ENCODE data around the gene PCDHGA5.
"Not testable (repeated sequence)": the region's sequence is repeated elsewhere in the genome, so short reads cannot be mapped to it uniquely, and the experiment has no call there.

PCDHGA5 gene

DNA sequence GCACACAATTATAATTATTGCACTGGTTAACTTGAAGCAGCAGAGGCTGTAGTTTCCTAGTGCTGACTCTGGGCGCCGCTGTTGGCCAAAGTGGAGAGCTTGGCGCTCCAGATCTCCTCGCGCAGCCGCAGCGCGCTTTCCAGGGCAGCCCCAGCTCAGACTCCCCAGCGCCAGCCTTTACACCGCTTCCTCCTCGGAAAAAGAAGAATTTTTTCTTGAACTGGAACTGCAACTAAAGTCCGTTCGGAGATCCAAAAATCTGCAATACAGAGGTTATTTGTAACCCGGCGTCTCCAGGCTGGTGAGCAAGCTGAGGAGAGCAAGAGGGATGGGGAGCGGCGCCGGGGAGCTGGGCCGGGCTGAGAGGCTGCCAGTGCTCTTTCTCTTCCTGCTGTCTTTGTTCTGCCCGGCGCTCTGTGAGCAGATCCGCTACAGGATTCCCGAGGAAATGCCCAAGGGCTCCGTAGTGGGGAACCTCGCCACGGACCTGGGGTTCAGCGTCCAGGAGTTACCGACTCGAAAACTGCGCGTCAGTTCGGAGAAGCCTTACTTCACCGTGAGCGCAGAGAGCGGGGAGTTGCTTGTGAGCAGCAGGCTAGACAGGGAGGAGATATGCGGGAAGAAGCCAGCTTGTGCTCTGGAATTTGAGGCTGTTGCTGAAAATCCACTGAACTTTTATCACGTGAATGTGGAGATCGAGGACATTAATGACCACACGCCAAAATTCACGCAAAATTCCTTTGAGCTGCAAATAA, 23.8 kb downstream of the PCDHGA5 start, which contains the start of gene PCDHGB4:
Gene PCDHGB4 (plus strand): TSS at position 142 of the 755 bp plus-strand sequence. CDS start 187 bp downstream, at position 329.
- H3K4me1 Mint-ChIP-seq (ENCODE audit: low read depth); intact Hi-C loops (cut with micrococcal nuclease); H3K27ac Mint-ChIP-seq; H3K36me3 Mint-ChIP-seq (ENCODE audit: low read depth): not testable (repeated sequence)
- Mint-ChIP-seq H3K9me3 (peaks cover 53% of the 10 kb centered on the region), H3K27me3 (peaks cover 74% of the 10 kb centered on the region), H3K4me3 (peak within 1 kb of the TSS; percentile 63)

DNA sequence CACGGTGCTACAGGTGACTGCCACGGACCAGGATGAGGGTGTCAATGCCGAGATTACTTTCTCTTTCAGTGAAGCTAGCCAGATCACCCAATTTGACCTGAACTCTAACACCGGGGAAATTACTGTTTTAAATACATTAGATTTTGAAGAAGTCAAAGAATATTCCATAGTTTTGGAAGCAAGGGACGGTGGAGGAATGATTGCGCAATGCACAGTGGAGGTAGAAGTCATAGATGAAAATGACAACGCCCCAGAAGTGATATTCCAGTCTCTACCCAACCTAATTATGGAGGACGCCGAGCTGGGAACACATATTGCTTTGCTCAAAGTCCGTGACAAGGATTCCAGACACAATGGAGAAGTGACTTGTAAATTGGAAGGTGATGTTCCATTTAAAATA, 24.7 kb downstream of the PCDHGA5 start:
- Mint-ChIP-seq H3K27me3 (peaks cover 73% of the 10 kb centered on the region), H3K27ac (no peak overlapping the region), H3K4me3 (no peak overlapping the region), H3K36me3 (ENCODE audit: low read depth) (peaks cover 7% of the 10 kb centered on the region), H3K9me3 (peaks cover 53% of the 10 kb centered on the region), H3K4me1 (ENCODE audit: low read depth) (no peaks in the 10 kb centered on the region)
- intact Hi-C loops (cut with micrococcal nuclease) = no loop called here

DNA sequence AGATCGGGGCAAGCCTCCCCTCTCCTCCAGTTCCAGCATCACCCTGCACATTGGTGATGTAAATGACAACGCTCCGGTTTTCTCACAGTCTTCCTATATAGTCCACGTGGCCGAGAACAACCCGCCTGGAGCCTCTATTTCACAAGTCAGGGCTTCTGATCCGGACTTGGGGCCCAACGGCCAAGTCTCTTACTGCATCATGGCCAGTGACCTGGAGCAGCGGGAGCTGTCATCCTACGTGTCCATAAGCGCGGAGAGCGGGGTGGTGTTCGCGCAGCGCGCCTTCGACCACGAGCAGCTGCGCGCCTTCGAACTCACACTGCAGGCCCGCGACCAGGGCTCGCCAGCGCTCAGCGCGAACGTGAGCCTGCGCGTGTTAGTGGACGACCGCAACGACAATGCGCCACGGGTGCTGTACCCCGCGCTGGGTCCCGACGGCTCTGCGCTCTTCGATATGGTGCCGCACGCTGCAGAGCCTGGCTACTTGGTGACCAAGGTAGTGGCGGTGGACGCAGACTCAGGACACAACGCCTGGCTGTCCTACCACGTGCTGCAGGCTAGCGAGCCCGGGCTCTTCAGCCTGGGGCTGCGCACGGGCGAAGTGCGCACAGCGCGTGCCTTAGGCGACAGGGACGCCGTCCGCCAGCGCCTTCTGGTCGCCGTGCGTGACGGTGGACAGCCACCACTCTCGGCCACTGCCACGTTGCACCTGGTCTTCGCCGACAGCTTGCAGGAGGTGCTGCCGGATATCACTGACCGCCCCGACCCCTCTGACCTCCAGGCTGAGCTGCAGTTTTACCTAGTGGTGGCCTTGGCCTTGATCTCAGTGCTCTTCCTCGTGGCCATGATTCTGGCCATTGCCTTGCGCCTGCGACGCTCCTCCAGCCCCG, 25.4 kb downstream of the PCDHGA5 start:
- intact Hi-C loops (cut with micrococcal nuclease) = no loop called here
- H3K27ac Mint-ChIP-seq = no peak overlapping the region
- H3K4me3 Mint-ChIP-seq = no peak overlapping the region
- H3K36me3 Mint-ChIP-seq (ENCODE audit: low read depth) = peaks cover 7% of the 10 kb centered on the region
- no peaks in the 10 kb centered on the region for H3K4me1 Mint-ChIP-seq (ENCODE audit: low read depth)
- peaks cover 73% of the 10 kb centered on the region for H3K27me3 Mint-ChIP-seq
- peaks cover 57% of the 10 kb centered on the region for H3K9me3 Mint-ChIP-seq

DNA sequence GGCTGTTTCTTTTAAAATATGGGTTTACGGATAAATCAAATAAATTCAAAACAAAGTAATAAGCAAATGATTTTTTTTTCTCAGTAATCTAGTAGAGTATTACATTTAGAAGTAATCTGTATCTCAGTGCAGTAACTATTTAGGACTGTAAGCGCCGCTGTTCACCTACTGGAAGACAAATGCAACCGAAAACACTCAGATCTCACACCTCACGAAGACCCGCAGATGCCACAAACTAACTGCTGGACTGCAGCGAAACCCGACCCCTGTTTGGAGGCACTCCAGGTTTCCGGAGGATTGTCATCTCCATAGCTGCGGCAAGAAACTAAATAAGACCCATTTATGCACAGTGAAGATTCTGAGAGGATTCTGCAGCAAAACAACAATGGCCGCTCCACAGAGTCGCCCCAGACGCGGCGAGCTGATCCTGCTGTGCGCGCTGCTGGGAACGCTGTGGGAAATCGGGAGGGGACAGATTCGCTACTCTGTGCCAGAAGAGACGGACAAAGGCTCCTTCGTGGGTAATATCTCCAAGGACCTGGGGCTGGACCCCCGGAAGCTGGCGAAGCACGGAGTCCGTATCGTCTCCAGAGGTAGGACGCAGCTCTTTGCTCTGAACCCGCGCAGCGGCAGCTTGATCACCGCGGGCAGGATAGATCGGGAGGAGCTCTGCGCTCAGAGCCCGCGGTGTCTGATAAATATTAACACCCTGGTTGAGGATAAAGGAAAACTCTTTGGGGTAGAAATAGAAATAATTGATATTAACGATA, 28.7 kb downstream of the PCDHGA5 start, which contains the start of gene PCDHGA8:
Gene PCDHGA8 (plus strand): TSS at position 205 of the 770 bp plus-strand sequence. CDS start 181 bp downstream, at position 386.
- H3K27ac Mint-ChIP-seq = no peak within 1 kb of the TSS
- no peaks in the 10 kb centered on the region for H3K4me1 Mint-ChIP-seq (ENCODE audit: low read depth)
- H3K9me3 Mint-ChIP-seq = peaks cover 59% of the 10 kb centered on the region
- peaks cover 72% of the 10 kb centered on the region for H3K27me3 Mint-ChIP-seq
- H3K36me3 Mint-ChIP-seq (ENCODE audit: low read depth) = peaks cover 7% of the 10 kb centered on the region
- H3K4me3 Mint-ChIP-seq = no peak within 1 kb of the TSS
- intact Hi-C loops (cut with micrococcal nuclease) = no loop called here

DNA sequence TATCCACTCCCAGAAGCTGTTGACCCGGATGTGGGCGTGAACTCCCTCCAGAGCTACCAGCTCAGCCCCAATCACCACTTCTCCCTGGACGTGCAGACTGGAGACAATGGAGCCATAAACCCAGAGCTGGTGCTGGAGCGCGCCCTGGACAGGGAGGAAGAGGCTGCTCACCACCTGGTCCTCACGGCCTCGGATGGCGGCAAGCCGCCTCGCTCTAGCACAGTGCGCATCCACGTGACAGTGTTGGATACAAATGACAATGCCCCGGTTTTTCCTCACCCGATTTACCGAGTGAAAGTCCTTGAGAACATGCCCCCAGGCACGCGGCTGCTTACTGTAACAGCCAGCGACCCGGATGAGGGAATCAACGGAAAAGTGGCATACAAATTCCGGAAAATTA, 29.3 kb downstream of the PCDHGA5 start:
- peaks cover 57% of the 10 kb centered on the region for H3K9me3 Mint-ChIP-seq
- no peak overlapping the region for H3K4me3 Mint-ChIP-seq
- H3K36me3 Mint-ChIP-seq (ENCODE audit: low read depth) = peaks cover 7% of the 10 kb centered on the region
- H3K4me1 Mint-ChIP-seq (ENCODE audit: low read depth) = no peaks in the 10 kb centered on the region
- intact Hi-C loops (cut with micrococcal nuclease) = no loop called here
- no peak overlapping the region for H3K27ac Mint-ChIP-seq
- H3K27me3 Mint-ChIP-seq = peaks cover 72% of the 10 kb centered on the region

DNA sequence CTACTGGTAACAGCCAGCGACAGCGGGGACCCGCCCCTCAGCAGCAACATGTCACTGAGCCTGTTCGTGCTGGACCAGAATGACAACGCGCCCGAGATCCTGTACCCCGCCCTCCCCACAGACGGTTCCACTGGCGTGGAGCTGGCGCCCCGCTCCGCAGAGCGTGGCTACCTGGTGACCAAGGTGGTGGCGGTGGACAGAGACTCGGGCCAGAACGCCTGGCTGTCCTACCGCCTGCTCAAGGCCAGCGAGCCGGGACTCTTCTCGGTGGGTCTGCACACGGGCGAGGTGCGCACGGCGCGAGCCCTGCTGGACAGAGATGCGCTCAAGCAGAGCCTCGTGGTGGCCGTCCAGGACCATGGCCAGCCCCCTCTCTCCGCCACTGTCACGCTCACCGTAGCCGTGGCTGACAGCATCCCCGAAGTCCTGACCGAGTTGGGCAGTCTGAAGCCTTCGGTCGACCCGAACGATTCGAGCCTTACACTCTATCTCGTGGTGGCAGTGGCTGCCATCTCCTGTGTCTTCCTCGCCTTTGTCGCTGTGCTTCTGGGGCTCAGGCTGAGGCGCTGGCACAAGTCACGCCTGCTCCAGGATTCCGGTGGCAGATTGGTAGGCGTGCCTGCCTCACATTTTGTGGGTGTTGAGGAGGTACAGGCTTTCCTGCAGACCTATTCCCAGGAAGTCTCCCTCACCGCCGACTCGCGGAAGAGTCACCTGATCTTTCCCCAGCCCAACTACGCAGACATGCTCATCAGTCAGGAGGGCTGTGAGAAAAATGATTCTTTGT, 30.6 kb downstream of the PCDHGA5 start:
- H3K27ac Mint-ChIP-seq, H3K4me3 Mint-ChIP-seq: not testable (repeated sequence)

DNA sequence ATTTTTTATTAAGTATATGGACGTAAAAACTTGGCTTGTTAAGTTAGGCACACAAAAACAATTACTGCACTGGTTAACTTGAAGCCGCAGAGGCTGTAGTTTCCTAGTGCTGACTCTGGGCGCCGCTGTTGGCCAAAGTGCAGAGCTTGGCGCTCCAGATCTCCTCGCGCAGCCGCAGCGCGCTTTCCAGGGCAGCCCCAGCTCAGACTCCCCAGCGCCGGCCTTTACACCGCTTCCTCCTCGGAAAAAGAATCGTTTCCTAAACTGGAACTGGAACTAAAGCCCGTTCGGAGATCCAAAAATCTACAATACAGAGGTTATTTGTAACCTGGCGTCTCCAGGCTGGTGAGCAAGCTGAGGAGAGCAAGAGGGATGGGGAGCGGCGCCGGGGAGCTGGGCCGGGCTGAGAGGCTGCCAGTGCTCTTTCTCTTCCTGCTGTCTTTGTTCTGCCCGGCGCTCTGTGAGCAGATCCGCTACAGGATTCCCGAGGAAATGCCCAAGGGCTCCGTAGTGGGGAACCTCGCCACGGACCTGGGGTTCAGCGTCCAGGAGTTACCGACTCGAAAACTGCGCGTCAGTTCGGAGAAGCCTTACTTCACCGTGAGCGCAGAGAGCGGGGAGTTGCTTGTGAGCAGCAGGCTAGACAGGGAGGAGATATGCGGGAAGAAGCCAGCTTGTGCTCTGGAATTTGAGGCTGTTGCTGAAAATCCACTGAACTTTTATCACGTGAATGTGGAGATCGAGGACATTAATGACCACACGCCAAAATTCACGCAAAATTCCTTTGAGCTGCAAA, 34.0 kb downstream of the PCDHGA5 start, which contains the start of gene PCDHGB5:
Gene PCDHGB5 (plus strand): TSS at position 192 of the 796 bp plus-strand sequence. CDS start 181 bp downstream, at position 373.
- H3K9me3 Mint-ChIP-seq = peaks cover 49% of the 10 kb centered on the region
- H3K27ac Mint-ChIP-seq; H3K4me1 Mint-ChIP-seq (ENCODE audit: low read depth); intact Hi-C loops (cut with micrococcal nuclease); H3K36me3 Mint-ChIP-seq (ENCODE audit: low read depth): not testable (repeated sequence)
- H3K4me3 Mint-ChIP-seq = peak within 1 kb of the TSS; percentile 67
- peaks cover 74% of the 10 kb centered on the region for H3K27me3 Mint-ChIP-seq

More for the DNA sequence above, 30.6 kb downstream of the PCDHGA5 start:
- H3K36me3 Mint-ChIP-seq (ENCODE audit: low read depth); intact Hi-C loops (cut with micrococcal nuclease); H3K4me1 Mint-ChIP-seq (ENCODE audit: low read depth): not testable (repeated sequence)
- Mint-ChIP-seq H3K9me3 (peaks cover 55% of the 10 kb centered on the region), H3K27me3 (peaks cover 72% of the 10 kb centered on the region)

DNA sequence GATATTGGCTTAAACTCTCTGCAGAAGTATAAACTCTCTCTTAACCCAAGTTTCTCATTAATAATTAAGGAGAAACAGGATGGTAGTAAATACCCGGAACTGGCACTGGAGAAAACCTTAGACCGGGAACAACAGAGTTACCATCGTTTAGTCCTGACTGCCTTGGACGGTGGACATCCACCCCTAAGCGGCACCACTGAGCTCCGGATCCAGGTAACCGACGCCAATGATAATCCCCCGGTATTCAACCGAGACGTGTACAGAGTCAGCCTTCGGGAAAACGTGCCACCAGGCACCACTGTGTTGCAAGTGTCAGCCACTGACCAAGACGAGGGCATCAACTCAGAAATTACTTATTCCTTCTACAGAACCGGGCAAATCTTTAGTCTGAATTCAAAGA, 34.6 kb downstream of the PCDHGA5 start:
- intact Hi-C loops (cut with micrococcal nuclease) = no loop called here
- no peak overlapping the region for H3K4me3 Mint-ChIP-seq
- H3K4me1 Mint-ChIP-seq (ENCODE audit: low read depth) = no peaks in the 10 kb centered on the region
- peaks cover 49% of the 10 kb centered on the region for H3K9me3 Mint-ChIP-seq
- peaks cover 74% of the 10 kb centered on the region for H3K27me3 Mint-ChIP-seq
- no peak overlapping the region for H3K27ac Mint-ChIP-seq
- H3K36me3 Mint-ChIP-seq (ENCODE audit: low read depth) = no peaks in the 10 kb centered on the region

DNA sequence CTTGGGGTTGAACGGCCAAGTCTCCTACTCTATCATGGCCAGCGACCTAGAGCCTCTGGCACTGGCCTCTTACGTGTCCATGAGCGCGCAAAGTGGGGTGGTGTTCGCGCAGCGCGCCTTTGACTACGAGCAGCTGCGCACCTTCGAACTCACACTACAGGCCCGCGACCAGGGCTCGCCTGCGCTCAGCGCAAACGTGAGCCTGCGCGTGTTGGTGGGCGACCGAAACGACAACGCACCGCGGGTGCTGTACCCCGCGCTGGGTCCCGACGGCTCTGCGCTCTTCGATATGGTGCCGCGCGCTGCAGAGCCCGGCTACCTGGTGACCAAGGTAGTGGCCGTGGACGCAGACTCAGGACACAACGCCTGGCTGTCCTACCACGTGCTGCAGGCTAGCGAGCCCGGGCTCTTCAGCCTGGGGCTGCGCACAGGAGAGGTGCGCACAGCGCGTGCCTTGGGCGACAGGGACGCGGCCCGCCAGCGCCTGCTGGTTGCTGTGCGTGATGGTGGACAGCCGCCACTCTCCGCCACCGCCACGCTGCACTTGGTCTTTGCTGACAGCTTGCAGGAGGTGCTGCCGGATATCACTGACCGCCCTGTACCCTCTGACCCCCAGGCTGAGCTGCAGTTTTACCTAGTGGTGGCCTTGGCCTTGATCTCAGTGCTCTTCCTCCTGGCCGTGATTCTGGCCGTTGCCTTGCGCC, 35.7 kb downstream of the PCDHGA5 start:
- Mint-ChIP-seq H3K27me3 (peaks cover 76% of the 10 kb centered on the region), H3K36me3 (ENCODE audit: low read depth) (no peaks in the 10 kb centered on the region), H3K9me3 (peaks cover 45% of the 10 kb centered on the region), H3K27ac (no peak overlapping the region), H3K4me1 (ENCODE audit: low read depth) (no peaks in the 10 kb centered on the region), H3K4me3 (no peak overlapping the region)
- intact Hi-C loops (cut with micrococcal nuclease) = no loop called here

DNA sequence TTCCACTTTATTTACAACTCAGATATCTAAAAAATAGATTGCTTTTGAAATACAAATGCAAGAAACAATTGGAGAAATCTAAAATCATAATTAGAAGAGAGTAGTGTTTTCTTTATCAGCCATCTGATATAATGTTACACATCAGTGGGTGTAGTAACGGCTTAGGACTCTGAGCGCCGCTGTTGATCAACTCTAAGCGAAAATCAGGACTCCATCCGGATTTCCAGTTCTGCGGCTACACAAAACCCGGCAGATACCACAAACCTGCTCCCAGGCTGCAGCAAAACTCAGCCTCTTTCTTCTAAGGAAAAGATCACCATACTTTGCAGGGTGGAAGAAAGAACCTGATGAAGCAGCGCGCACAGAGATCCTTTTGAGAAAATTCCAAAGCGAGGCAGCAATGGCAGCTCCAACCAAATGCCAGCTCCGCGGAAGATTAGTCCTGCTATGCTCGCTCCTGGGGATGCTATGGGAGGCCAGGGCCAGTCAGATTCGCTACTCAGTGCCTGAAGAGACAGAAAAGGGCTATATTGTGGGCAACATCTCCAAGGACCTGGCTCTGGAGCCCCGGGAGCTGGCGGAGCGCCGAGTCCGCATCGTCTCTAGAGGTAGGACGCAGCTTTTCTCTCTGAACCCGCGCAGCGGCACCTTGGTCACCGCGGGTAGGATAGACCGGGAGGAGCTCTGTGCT, 38.7 kb downstream of the PCDHGA5 start, which contains the start of gene PCDHGA9:
Gene PCDHGA9 (plus strand): TSS at position 226 of the 691 bp plus-strand sequence. CDS start 175 bp downstream, at position 401.
- peaks cover 38% of the 10 kb centered on the region for H3K9me3 Mint-ChIP-seq
- peaks cover 77% of the 10 kb centered on the region for H3K27me3 Mint-ChIP-seq
- H3K36me3 Mint-ChIP-seq (ENCODE audit: low read depth) = no peaks in the 10 kb centered on the region
- no peak within 1 kb of the TSS for H3K27ac Mint-ChIP-seq
- intact Hi-C loops (cut with micrococcal nuclease) = no loop called here
- H3K4me3 Mint-ChIP-seq = no peak within 1 kb of the TSS
- H3K4me1 Mint-ChIP-seq (ENCODE audit: low read depth) = no peaks in the 10 kb centered on the region

DNA sequence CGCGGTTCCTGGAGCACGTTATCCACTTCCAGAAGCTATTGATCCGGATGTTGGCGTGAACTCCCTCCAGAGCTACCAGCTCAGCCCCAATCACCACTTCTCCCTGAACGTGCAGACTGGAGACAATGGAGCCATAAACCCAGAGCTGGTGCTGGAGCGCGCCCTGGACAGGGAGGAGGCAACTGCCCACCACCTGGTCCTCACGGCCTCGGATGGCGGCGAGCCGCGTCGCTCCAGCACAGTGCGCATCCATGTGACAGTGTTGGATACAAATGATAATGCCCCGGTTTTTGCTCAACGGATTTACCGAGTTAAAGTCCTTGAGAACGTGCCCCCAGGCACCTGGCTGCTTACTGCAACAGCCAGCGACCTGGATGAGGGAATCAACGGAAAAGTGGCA, 39.4 kb downstream of the PCDHGA5 start:
- peaks cover 80% of the 10 kb centered on the region for H3K27me3 Mint-ChIP-seq
- no peaks in the 10 kb centered on the region for H3K36me3 Mint-ChIP-seq (ENCODE audit: low read depth)
- H3K9me3 Mint-ChIP-seq = peaks cover 44% of the 10 kb centered on the region
- no peak overlapping the region for H3K4me3 Mint-ChIP-seq
- intact Hi-C loops (cut with micrococcal nuclease) = no loop called here
- H3K27ac Mint-ChIP-seq = no peak overlapping the region
- peaks cover 5% of the 10 kb centered on the region for H3K4me1 Mint-ChIP-seq (ENCODE audit: low read depth)

Measured in dendritic cell treated with granulocyte-macrophage colony-stimulating factor and Interleukin-4, amounts not matched to agents 40 ng/mL and 50 ng/mL, for 4 days (primary cell).